Esophagus muscularis mucosa (tissue), 4 donors: Measurements from ENCODE around the gene TRMO.

Experiments
- EP300 ChIP-seq: sonication (generic); formaldehyde crosslinking; IDR thresholded peaks from one replicate; pipeline ENCODE4 v1.6.1; 2017; ENCODE audit warnings: antibody characterized with exemption
- POLR2A ChIP-seq: fragments of 450-650 bp; IDR thresholded peaks from one replicate; pipeline ENCODE4 v1.6.1; 2017; ENCODE audit warnings: antibody characterized with exemption, moderate library complexity, mild to moderate bottlenecking, low read depth
- TF ChIP-seq, protein P1 (sequence below), 3 experiments: fragments of 200-600 bp in 2 of 3; fragments of 450-650 bp in 1 of 3; sonication (generic) in 2 of 3; IDR thresholded peaks; one replicate each; pipeline ENCODE4 v1.5.1; 2017 to 2019; ENCODE audit warnings: antibody characterized with exemption in 3 of 3, mild to moderate bottlenecking in 2 of 3, moderate library complexity in 1 of 3

- TF ChIP-seq, protein P1, sequence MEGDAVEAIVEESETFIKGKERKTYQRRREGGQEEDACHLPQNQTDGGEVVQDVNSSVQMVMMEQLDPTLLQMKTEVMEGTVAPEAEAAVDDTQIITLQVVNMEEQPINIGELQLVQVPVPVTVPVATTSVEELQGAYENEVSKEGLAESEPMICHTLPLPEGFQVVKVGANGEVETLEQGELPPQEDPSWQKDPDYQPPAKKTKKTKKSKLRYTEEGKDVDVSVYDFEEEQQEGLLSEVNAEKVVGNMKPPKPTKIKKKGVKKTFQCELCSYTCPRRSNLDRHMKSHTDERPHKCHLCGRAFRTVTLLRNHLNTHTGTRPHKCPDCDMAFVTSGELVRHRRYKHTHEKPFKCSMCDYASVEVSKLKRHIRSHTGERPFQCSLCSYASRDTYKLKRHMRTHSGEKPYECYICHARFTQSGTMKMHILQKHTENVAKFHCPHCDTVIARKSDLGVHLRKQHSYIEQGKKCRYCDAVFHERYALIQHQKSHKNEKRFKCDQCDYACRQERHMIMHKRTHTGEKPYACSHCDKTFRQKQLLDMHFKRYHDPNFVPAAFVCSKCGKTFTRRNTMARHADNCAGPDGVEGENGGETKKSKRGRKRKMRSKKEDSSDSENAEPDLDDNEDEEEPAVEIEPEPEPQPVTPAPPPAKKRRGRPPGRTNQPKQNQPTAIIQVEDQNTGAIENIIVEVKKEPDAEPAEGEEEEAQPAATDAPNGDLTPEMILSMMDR (IDR thresholded peaks at IDR 0.05), result no peak
- TF ChIP-seq POLR2A (no peak), EP300 (no peak)
Observed at GRCh38 chr9:97911528-97911927, 10.8 kb downstream of the TRMO start.
